ENCODE results near the gene TMCO2.
"Not testable (repeated sequence)": the region's sequence is repeated elsewhere in the genome, so short reads cannot be mapped to it uniquely, and the experiment has no call there.

Gene TMCO2

DNA sequence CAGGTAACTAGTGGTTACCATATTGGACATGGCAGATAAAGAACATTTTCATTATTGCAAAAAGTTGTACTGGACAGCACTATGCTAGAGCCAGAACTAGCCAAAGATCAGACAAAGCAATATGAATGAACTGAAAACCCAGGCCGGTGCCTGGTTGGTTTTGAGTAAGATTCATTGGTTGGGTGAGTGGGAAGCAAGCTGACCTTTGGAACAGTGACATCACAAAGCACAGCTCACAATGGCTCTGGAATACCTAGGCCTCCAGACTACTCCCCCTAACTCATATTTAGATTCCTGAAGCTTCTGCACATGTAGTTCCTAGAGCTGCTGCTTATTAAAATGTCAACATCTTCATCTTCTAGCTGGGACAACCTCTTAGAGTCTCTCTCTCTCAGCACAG lies at the start of gene TMCO2:
TMCO2 (plus strand) TSS at position 283 of the 400 bp plus-strand sequence; CDS start at position 340, 57 bp downstream.
- no peak for DNase-seq

DNA sequence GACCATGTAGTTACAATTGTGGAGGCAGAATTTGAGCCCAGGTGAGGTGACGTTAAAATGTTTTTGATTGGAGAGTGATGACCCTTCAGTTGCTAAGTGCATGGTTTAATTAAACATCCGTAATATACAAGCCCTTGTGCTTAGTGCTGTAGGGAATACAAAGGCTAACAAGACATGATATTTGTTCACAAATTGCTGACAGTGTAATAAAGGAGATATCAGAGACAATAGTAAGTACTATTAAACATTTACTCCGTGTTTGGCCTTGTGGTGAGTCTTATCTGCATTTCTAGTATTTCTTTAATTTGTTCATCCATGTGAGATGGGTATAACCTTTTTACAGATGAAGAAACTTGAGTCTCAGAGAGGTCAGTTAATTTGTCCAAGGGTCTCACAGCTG lies 48.6 kb upstream of the TMCO2 start:
- DNase-seq, result no peak

DNA sequence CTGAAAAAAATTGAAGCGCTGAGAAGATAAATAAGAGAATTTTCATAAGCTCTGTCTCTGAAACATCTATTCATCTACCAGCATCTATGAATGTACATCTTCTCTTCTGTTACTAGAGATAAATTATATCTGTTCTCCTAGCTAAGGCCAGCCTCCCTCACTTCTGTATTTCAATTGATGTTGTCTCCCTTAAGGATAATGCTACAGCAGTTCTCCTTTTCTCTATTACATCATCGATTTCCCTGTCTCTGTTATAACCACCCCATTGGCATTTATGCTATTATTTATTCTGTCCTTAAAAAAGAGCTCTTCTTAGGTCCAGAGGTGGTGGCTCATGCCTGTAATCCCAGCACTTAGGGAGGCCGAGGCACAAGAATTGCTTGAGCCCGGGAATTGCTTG lies 42.9 kb upstream of the TMCO2 start:
- no peak for DNase-seq

DNA sequence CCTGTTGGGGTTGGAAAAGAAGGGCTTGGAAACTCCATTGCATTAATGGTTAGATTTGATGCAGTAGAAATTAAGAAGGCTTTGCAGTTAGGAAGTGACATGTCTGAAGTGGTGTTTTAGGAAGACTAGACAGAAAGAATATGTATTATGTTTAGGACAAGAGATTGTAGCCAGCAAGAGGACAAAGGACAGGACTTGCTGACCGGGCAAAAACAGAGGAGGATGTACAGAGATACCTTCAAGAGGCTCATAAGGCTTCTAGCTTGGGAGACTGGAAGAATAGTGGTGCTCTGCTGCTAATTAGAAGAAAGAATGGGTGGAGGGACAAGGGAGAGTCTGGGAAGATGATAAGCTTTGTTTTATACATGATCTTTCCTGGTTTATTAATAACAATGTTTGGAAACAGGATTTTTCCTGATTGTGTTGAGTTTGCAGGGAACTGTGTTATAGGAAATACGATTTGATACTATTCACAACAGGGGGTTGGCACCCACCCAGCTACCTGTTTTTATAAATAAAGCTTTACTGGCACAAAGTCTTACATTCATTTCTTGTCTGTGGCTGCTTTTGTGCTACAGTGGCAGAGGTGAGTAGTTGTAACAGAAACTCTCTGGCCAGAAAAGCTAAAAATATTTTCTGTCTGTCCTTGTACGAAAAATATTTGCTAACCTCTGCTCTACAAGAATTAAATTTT lies 37.1 kb upstream of the TMCO2 start:
- no peak for DNase-seq

DNA sequence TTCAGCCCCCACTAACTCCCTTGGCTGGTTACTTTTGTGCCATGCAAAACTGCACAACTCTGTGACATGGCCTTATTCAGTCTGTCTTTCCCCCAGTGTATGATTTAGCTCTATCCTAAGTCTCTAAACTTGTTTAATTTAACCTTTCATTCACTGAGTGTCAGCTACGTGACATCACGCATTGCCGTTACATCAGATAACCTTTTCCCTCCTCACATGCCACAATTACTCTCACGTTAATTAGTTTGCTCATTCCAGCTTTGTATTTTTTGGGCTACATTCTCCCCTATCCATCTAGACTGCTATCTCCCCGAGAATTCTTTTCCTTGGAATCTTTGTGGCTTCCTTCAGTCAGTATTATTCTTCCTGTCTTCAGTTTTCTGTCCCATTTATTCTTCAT lies 29.4 kb upstream of the TMCO2 start:
- no peak for DNase-seq

DNA sequence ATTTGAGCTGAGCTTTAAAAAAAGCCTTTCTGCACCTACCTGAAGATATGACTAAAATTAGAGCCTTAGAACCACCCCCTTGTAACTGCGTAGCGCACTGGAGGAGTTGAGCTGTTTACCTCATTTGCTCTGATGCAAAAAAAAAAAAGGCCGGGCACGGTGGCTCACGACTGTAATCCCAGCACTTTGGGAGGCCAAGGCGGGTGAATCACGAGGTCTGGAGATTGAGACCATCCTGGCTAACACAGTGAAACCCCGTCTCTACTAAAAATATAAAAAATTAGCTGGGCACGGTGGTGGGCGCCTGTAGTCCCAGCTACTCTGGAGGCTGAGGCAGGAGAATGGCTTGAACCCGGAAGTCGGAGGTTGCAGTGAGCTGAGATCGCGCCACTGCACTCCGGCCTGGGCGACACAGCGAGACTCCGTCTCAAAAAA lies 26.2 kb upstream of the TMCO2 start:
- not testable (repeated sequence) for DNase-seq

DNA sequence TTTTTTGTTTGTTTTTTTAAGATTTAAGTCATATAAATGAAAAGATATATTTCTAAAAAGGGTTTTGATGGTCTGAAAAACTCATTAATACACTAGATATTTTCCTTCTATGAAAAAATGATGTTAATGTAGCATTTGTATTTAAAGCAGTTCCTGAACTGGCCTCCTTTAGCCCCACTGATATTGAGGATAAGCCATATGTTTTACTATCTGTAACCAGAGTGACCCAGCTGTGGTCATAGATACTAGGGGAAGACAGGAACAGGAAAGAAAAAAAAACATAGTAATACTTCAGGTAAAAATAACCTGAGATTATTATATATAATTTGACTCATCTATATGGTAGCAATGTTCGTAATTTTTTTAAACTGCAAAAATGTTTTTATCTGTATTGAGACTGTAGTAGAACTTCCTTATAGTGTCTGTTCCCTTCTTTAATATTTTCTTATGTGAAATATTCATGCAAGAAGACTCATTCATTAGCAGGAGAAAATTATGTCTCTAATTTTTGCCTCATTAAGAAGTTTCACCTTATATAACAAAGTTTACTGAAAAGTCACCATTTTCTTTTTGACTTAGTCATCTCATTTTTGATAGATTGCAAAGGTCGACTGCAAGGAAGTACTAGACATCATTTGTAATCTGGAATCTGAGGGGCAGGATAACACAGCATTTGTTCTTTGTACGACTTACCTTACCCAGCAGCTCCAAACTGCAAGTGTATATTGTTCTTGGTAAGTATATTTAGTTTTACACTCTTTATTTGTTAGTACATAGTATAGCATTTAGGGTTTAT lies 25.6 kb upstream of the TMCO2 start:
- no peak for DNase-seq

DNA sequence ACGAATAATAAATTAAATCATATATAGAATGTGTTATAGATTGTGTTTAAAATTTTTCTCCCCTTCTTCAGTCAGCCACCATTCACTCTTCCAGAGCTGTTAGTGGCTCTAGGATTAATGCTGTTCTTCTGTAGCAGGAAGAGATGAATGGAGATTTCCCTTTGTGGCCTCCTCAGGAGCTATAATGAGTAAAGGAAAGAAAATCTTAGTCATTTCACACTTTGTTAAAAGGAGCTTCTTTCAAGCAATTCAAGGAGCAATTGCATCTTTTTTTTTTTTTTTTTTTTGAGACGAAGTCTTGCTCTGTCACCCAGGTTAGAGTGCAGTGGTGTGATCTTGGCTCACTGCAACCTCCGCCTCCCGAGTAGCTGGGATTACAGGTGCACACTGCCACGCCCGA lies 23.7 kb upstream of the TMCO2 start:
- no peak for DNase-seq

DNA sequence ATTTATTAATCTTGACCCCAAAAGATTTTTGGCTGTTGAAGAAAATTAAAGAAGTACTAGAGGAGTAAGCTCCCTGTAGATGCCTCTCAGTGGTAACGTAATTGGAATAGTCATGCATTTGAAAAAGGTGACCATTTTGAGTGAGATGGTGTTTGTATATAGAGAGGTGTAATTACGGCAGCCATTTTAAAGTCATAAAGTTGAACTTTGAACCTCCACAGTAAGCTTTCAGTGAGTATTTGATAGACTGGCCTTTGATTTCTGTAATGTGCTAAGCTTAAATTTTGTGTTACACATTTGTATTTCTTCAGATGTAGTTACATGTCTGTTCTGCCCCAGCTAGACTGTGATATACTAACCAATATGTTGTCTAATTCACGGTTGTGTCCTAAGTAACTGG lies 21.5 kb upstream of the TMCO2 start:
- DNase-seq, result no peak

DNA sequence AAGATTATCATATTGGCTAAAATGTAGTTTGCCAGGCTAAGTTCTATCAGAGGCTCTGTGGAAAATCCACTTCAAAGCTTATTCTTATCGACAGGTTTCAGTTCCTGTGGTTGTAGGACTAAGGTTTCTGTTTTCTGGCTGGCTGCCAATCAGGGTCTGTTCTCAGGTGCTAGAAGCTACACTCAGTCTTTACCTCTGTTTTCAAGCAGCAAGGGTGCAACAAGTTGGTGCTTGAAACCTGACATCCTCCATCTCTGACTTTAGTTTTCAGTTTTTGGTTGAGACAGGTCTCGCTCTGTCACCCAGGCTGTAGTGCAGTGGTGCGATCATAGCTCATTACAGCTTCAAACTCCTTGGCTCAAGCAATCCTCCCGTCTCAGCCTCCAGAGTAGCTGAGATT lies 15.3 kb upstream of the TMCO2 start:
- peak; percentile 37 to 40 for DNase-seq

DNA sequence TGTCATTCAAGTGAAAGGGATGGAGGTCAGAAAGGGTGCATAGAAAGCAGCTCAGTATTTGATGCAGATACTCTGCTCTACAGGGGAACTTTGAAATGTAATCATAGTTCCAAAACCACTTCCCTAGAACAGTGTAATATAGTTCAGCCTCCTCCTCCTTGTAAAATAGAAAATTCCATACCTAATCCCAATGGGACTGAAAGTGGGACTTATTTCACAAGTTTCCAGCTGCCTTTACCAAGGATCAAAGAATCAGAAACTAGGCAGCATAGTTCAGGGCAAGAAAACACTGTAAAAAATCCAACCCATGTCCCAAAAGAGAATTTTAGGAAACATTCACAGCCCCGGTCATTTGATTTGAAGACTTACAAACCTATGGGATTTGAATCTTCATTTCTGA lies 8.1 kb upstream of the TMCO2 start:
- DNase-seq, result no peak

DNA sequence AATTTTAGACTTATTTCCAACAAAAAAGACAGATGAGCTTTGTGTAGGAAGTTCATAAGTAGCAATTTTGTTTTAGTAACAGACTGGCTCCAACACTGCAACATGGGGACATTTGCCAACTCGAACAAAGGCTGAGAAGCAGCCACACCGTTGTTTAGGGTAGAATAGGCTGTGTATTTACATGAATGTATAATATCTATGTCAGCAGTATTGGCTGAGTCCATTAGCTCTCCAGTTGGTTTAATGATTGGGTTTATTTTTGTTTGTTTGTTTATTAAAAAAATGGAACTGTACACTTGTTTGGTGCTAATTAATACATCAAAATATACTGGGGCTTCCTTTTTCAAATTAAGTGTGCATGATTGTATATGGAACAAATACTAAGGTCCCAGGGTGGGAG lies 7.3 kb upstream of the TMCO2 start:
- DNase-seq, result no peak

DNA sequence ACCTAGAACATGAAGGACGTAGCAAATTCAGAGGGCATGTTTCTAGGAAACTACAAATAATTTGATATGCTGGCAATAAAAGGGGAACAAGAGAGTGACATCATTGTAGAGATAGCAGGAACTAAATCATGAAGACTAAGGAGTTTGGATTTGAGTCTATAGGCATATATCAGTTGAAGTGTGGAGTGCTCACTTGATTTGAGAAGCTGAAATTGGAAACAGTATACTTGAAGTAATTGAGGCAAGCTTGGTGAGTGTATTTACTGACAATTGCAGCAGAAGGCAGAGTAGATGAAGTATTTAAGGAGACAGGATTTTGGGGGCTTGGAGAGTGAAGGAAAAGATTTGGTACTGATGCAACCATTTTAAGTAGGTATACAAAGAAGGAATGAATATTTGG lies 6.4 kb upstream of the TMCO2 start:
- DNase-seq, result no peak

DNA sequence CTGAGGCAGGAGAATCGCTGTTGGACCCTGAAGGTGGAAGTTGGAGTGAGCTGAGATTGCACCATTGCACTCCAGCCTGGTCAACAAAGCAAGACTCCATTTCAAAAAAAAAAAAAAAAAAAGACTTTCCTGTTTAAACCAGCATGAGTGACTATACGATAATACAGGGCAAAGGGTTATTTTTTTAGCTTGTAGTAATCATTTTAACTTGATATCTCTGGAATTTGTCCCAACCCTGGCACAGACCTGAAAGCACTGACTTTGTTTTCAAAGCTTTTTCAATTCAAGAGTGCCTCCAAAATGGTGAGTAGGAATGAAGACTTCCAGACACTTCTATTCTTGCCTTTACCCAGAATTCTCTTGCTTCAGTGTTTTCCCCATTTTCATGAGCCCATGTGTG lies 4.4 kb upstream of the TMCO2 start:
- no peak for DNase-seq

DNA sequence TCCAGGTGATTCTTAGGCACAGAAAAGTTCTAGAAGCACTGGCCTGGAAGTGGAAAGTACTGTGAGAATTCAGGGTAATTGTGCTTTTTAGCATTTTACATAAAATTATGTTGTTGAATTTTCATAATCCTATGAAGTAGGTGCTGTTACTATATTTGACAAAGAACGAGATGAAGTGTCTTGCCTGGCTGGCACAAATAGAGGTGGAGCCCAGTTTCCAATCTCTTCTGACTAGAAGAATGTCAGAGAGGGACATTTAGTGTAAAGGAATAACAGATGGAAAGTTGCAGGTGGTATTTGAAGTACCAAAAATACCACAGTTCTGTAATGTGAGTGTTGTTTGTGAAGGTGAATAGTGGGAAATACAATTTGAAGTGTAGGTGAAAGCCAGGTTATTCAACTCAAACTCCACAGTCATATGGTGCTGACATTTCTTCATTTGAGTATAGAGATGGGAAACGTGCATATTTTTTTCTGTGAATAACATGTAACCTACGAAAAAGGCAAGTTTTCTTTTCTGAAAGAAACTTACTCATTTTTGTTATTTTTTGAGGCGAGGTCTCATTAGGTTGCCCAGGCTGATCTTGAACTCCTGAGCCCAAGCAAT lies 3.5 kb upstream of the TMCO2 start:
- DNase-seq, result no peak

DNA sequence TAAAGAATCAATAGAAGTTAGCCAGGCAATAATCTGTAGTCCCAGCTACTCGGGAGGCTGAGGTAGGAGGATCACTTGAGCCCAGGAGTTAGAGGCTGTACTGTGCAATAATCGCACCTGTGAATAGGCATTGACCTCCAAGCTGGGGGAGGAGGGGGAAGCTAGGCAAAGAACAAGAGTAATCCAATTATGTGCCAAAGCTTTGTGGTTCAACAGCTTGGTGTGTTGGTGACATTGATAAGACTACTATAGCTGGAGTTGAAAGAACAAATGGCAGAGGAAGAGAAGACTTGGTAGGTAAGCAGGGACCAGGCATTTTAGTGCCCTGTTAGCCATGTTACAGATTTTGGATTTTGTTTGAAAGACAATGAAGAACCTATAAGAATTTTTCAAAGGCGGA lies 2.1 kb upstream of the TMCO2 start:
- DNase-seq, result no peak

DNA sequence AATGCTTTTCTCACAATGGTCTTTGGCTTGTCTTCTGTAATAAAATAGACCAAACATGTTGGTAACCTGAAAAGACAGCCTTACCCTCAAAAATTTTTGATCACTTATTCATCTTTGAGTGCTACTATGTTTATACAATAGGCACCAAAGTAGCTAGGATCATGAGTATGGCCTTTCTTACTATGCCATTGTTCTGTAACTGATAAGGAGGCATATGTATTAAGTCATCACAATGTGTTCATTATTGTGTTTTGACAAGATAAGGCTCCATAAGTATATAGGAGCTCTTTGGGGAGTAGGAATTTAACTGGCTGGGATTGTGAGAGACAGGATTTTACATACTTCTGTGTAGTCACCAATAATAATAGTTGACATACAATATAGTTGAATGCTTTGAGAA lies 675 bp downstream of the TMCO2 start:
- no peak for DNase-seq

DNA sequence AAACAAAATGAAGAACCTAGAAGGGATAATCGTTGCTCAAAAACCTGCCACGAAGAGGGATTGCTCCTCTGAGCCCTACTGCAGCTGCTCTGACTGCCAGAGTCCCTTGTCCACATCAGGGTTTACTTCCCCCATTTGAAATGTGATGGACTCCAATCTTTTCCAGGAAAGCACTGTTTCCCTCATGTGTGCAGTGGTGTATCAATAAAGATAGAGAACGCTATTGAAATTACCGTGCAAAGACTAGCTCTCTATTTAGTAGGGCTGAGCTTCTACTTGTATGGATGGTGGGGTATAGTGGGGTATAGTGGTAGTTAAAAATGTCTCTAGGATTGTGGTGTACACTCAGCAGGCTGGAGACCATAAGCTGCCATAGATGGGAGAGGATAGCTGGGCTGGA lies 3.7 kb downstream of the TMCO2 start:
- no peak for DNase-seq

DNA sequence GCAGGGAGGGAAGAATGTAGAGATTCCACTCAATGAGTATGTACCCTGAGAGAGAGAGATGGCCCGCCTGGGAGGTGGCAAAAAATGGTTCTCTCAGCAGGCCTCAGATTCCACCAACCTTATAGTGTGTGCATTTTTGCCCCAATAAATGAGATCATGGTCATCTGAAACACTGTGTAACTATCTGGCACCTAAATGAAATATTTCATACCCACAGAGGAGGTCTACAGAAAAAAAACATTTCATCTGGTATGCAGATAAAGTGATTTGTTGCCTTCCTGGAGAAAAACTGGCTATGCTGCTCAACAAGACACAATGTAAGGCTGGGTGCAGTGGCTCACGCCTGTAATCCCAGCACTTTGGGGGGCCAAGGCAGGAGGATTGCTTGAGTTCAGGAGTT lies 4.9 kb downstream of the TMCO2 start:
- DNase-seq, result no peak

DNA sequence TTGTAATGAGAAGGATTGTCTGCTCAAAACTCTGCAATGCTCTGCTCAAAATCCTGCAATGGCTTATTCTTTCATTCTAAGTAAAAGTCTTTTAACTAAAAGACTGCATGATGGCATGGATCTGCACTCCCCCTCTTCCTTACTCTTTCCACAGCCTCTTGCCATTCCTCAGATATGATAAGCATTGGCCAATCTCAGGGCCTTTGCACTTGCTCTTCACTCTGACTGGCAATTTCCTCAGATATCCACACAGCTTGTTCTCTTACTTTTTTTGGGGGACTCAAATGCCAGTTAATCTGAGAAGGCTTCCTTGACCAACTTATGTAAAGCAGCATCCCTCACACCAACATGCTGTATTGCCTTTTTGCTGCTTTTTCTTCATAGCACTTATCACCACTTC lies 7.5 kb downstream of the TMCO2 start:
- DNase-seq, result no peak

DNA sequence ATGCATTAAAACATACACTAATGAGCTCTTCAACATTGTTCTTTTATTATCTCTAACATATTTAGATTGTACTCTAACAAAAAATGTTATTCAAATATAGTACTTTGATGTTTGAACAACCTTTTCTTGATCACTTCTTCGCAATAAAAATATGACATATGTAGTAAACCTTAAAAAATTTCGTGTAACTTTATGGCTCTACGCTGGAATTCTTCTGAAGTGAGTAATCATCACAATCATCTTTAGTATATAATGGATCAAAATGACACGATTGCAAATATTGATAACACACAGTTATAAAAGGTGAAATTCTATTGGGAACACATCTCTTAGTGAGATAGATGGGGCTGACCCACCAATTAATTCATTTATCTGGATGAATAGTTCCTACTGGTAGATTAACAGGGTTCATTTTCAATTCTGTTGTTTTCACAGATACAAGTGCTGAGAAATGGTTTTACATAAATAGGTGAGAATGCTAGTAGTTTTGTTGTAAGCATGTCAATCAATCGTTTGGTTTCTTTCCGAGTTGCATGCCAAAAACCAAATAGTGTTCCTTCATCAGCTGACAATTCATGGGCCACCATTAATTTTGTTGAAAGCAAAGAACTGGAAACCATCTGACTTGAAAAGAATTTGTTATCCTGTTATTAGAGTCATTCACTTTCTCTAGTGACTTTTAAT lies 8.8 kb downstream of the TMCO2 start:
- no peak for DNase-seq

DNA sequence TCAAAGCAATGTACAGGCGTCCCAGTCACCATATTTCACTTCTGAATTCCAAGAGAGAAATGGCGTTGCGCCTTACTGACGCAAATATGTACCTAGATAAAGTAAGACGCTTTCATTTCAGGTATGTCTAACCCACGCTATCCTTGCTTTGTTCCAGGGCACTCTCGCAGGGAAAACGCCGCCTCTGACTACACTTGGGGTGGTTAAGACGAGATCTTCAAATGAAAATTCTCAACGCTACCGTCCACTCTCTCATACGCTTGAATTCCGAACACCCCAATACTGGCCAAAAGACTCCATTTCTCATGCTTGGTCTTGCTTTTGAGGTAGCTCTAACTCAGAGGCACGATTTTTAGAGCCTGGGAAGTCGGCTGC lies 9.6 kb downstream of the TMCO2 start:
- DNase-seq, result no peak

DNA sequence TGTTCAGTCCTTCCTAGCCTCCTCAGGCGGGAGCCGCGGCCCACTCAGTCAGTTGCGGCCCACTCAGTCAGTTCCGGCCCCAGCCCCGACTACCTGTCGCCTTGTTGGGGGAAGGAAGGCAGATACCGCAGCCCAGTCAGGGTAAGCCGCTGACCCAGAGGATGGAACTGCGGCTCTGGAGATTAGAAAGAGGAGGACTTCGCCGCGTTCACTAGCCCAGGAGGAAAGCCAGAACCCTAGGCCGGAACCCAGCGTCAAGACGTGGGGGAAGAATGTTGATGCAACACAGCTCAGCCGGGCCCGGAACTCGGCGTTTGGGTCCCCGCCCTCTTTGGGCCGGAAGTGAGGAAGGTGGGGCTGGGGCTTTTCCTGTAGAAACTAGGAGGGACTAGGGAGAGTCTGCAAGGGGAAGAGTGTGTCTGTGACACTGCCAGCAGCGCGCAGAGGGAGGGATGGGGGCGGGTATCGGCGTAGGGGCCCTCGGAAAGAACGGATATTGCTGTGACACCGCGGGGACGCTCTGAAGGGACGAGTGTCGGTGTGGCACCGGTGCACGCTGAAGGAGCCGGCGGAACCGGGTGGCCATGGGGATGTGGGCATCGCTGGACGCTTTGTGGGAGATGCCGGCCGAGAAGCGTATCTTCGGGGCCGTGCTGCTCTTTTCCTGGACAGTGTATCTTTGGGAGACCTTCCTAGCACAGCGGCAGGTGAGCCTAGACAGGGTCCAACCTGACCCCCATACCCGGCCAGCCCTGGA lies 10.1 kb downstream of the TMCO2 start, which contains the start of gene ZMPSTE24:
ZMPSTE24 (plus strand) TSS at position 549 of the 757 bp plus-strand sequence; CDS start at position 585, 36 bp downstream.
- DNase-seq, result peak; percentile 95 to 96

Data from activated CD4-positive, alpha-beta T cell treated with anti-CD3 and anti-CD28 coated beads for 4 hours (primary cell).